GM23338 (cell line): ENCODE data around the gene ZNF784. TPM values are rescaled to one million over a fixed set of nuclear protein-coding genes. Genes with fewer than 3 reads are reported as not detected.

Experiments
- ATAC-seq: fragments of 200-7000 bp; cut with Tn5 transposase; 3 replicates; pipeline ENCODE4 v1.9.1; 2020
- DNase-seq: peaks from one replicate; pipeline ENCODE4 v3.0.0-alpha.2; 2015; ENCODE audit warnings: low spot score
- H2AFZ ChIP-seq: fragments of 200-600 bp; sonication (generic); 2 replicates; pipeline ENCODE4 v1.8.0; 2016; ENCODE audit warnings: antibody characterized with exemption, mild to moderate bottlenecking, moderate library complexity
- H3F3A ChIP-seq: fragments of 200-600 bp; sonication (generic); replicated peaks from 2 replicates; pipeline ENCODE4 v1.8.0; 2017; ENCODE audit warnings: antibody characterized with exemption, mixed run types, low read depth
- H3K27ac ChIP-seq: fragments of 200-600 bp; sonication (generic); 2 replicates; pipeline ENCODE4 v1.6.1; 2016; ENCODE audit warnings: low read depth
- H3K27me3 ChIP-seq: fragments of 200-600 bp; sonication (generic); 2 replicates; pipeline ENCODE4 v1.8.0; 2016; ENCODE audit warnings: mild to moderate bottlenecking, mixed run types, moderate library complexity; ENCODE audit not compliant: insufficient read depth
- H3K36me3 ChIP-seq: fragments of 200-600 bp; sonication (generic); 2 replicates; pipeline ENCODE4 v1.8.0; 2016; ENCODE audit warnings: mild to moderate bottlenecking; ENCODE audit not compliant: insufficient read depth
- H3K4me1 ChIP-seq: fragments of 200-600 bp; sonication (generic); 2 replicates; pipeline ENCODE4 v1.8.0; 2016; ENCODE audit warnings: mild to moderate bottlenecking, moderate library complexity; ENCODE audit not compliant: insufficient read depth
- H3K4me2 ChIP-seq: fragments of 200-600 bp; sonication (generic); 2 replicates; pipeline ENCODE4 v1.7.1; 2017; ENCODE audit warnings: mixed run types
- H3K4me3 ChIP-seq: fragments of 200-600 bp; sonication (generic); 2 replicates; pipeline ENCODE4 v1.6.1; 2016; ENCODE audit warnings: mixed run types
- H3K79me2 ChIP-seq: fragments of 200-600 bp; sonication (generic); replicated peaks from 2 replicates; pipeline ENCODE4 v1.8.0; 2017; ENCODE audit warnings: mild to moderate bottlenecking; ENCODE audit not compliant: insufficient read depth
- H3K9me2 ChIP-seq: fragments of 200-600 bp; sonication (generic); 2 replicates; pipeline ENCODE4 v1.8.0; 2017; ENCODE audit not compliant: insufficient read depth
- H4K20me1 ChIP-seq: fragments of 200-600 bp; sonication (generic); replicated peaks from 2 replicates; pipeline ENCODE4 v1.8.0; 2017; ENCODE audit warnings: mild to moderate bottlenecking; ENCODE audit not compliant: insufficient read depth
- H3K27ac Mint-ChIP-seq: 2 replicates; pipeline ENCODE4 v1.8.0; 2020; ENCODE audit warnings: inconsistent platforms, mild to moderate bottlenecking, moderate library complexity, mixed read lengths
- H3K27me3 Mint-ChIP-seq: 3 replicates; pipeline ENCODE4 v1.8.0; 2022; ENCODE audit warnings: low read depth, mild to moderate bottlenecking, moderate library complexity, mixed read lengths, inconsistent platforms; ENCODE audit not compliant: insufficient read depth, poor library complexity
- H3K36me3 Mint-ChIP-seq: 3 replicates; pipeline ENCODE4 v1.8.0; 2021; ENCODE audit warnings: low read depth, mild to moderate bottlenecking, inconsistent platforms, moderate library complexity, mixed read lengths
- H3K4me1 Mint-ChIP-seq: 3 replicates; pipeline ENCODE4 v1.8.0; 2020; ENCODE audit warnings: mild to moderate bottlenecking, inconsistent platforms, mixed read lengths
- H3K4me3 Mint-ChIP-seq: 3 replicates; pipeline ENCODE4 v1.8.0; 2021; ENCODE audit warnings: moderate library complexity, mild to moderate bottlenecking, inconsistent platforms, mixed read lengths
- H3K9me3 Mint-ChIP-seq: 3 replicates; pipeline ENCODE4 v1.8.0; 2020; ENCODE audit warnings: moderate library complexity, mild to moderate bottlenecking, inconsistent platforms, mixed read lengths
- CREB1 ChIP-seq: fragments of 250-450 bp; sonication (Bioruptor Pico); IDR thresholded peaks from 2 replicates; pipeline ENCODE4 v1.5.0; 2020; ENCODE audit warnings: low read depth, mild to moderate bottlenecking, moderate library complexity
- EZH2 ChIP-seq: fragments of 200-600 bp; sonication (generic); IDR thresholded peaks from one replicate; pipeline ENCODE4 v1.8.0; 2017; ENCODE audit warnings: antibody characterized with exemption, mild to moderate bottlenecking, low read depth; ENCODE audit not compliant: unreplicated experiment
- EZH2phosphoT487 ChIP-seq: fragments of 200-600 bp; sonication (generic); IDR thresholded peaks from one replicate; pipeline ENCODE4 v1.8.1; 2018; ENCODE audit warnings: antibody characterized with exemption; ENCODE audit not compliant: unreplicated experiment
- JUNB ChIP-seq: IDR thresholded peaks from one replicate; pipeline ENCODE4 v1.6.1; 2016; ENCODE audit warnings: antibody characterized with exemption; ENCODE audit not compliant: unreplicated experiment
- NANOG ChIP-seq: IDR thresholded peaks from 2 replicates; pipeline ENCODE4 v1.6.1; 2016; ENCODE audit warnings: antibody characterized with exemption, borderline replicate concordance
- POLR2AphosphoS5 ChIP-seq: IDR thresholded peaks from 2 replicates; pipeline ENCODE4 v1.6.1; 2016; ENCODE audit warnings: antibody characterized with exemption, low read depth
- STAT1 ChIP-seq: IDR thresholded peaks from one replicate; pipeline ENCODE4 v1.6.1; 2016; ENCODE audit warnings: antibody characterized with exemption; ENCODE audit not compliant: unreplicated experiment
- ZNF114 ChIP-seq: fragments of 250-450 bp; sonication (Bioruptor Pico); IDR thresholded peaks from 2 replicates; pipeline ENCODE4 v1.5.0; 2020; ENCODE audit warnings: mild to moderate bottlenecking, moderate library complexity
- ZNF331 ChIP-seq: fragments of 250-450 bp; sonication (Bioruptor Pico); IDR thresholded peaks from 2 replicates; pipeline ENCODE4 v1.5.0; 2020; ENCODE audit warnings: low read depth, mild to moderate bottlenecking, moderate library complexity
- polyA plus RNA-seq: library from polyadenylated mRNA; unstranded; fragments of >200 nt; fragmentation: Nextera tagmentation; extraction: Ambion mirVana; gene quantifications from 2 replicates; pipeline ENCODE4 v1.2.1, GENCODE V29; 2016
- total RNA-seq: library from RNA; depleted of rRNA; stranded (reverse); fragments of >200 nt; shearing (Covaris generic); gene quantifications from 2 replicates; pipeline ENCODE4 v1.2.3, GENCODE V29; 2014
- TF ChIP-seq, protein P1 (sequence below): IDR thresholded peaks from 2 replicates; pipeline ENCODE4 v1.6.1; 2016; ENCODE audit warnings: antibody characterized with exemption
- TF ChIP-seq, protein P2 (sequence below): IDR thresholded peaks from one replicate; pipeline ENCODE4 v1.6.1; 2018; ENCODE audit warnings: antibody characterized with exemption; ENCODE audit not compliant: unreplicated experiment
- TF ChIP-seq, protein P3 (sequence below): fragments of 250-450 bp; sonication (Bioruptor Pico); IDR thresholded peaks from 2 replicates; pipeline ENCODE4 v1.5.0; 2020; ENCODE audit warnings: mild to moderate bottlenecking, moderate library complexity
- TF ChIP-seq, protein P4 (sequence below), 2 experiments: fragments of 200-600 bp in 1 of 2; sonication (generic) in 1 of 2; conservative IDR thresholded peaks; 2 replicates each; pipeline versions ENCODE4 v1.5.1 to v1.6.1; 2016 to 2017; ENCODE audit warnings: antibody characterized with exemption in 2 of 2, low read depth in 2 of 2, mild to moderate bottlenecking in 2 of 2, moderate library complexity in 1 of 2

The ZNF784 gene
- total and polyA plus RNA-seq, 2 experiments from 2014 or later, result 1.5 to 6.7 TPM

- Histone ChIP-seq H3F3A (peaks cover 9% of the 10 kb centered on the region; the same call in 1 of the 2 replicates), H3K4me3 (no peak overlapping the region), H2AFZ (no peak overlapping the region), H4K20me1 (peaks cover 49% of the 10 kb centered on the region), H3K79me2 (peaks cover 94% of the 10 kb centered on the region), H3K27me3 (no peaks in the 10 kb centered on the region), H3K27ac (no peak overlapping the region), H3K4me1 (no peaks in the 10 kb centered on the region), H3K9me2 (no peaks in the 10 kb centered on the region), H3K4me2 (no peak overlapping the region), H3K36me3 (peaks cover 37% of the 10 kb centered on the region)
- Mint-ChIP-seq H3K27me3 (peaks cover 19% of the 10 kb centered on the region), H3K27ac (no peak overlapping the region), H3K36me3 (peaks cover 90% of the 10 kb centered on the region), H3K4me3 (no peak overlapping the region), H3K9me3 (peaks cover 5% of the 10 kb centered on the region; the same call in 2 of the 3 replicates), H3K4me1 (peaks cover 6% of the 10 kb centered on the region)
- TF ChIP-seq JUNB (no peak), STAT1 (no peak), EZH2 (no peak), POLR2AphosphoS5 (no peak), ZNF331 (CRISPR knock-in tag) (no peak), ZNF114 (CRISPR knock-in tag) (no peak), CREB1 (CRISPR knock-in tag) (no peak), NANOG (no peak), EZH2phosphoT487 (no peak)
- TF ChIP-seq, protein P1, sequence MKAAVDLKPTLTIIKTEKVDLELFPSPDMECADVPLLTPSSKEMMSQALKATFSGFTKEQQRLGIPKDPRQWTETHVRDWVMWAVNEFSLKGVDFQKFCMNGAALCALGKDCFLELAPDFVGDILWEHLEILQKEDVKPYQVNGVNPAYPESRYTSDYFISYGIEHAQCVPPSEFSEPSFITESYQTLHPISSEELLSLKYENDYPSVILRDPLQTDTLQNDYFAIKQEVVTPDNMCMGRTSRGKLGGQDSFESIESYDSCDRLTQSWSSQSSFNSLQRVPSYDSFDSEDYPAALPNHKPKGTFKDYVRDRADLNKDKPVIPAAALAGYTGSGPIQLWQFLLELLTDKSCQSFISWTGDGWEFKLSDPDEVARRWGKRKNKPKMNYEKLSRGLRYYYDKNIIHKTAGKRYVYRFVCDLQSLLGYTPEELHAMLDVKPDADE, result no peak
- TF ChIP-seq, protein P2, sequence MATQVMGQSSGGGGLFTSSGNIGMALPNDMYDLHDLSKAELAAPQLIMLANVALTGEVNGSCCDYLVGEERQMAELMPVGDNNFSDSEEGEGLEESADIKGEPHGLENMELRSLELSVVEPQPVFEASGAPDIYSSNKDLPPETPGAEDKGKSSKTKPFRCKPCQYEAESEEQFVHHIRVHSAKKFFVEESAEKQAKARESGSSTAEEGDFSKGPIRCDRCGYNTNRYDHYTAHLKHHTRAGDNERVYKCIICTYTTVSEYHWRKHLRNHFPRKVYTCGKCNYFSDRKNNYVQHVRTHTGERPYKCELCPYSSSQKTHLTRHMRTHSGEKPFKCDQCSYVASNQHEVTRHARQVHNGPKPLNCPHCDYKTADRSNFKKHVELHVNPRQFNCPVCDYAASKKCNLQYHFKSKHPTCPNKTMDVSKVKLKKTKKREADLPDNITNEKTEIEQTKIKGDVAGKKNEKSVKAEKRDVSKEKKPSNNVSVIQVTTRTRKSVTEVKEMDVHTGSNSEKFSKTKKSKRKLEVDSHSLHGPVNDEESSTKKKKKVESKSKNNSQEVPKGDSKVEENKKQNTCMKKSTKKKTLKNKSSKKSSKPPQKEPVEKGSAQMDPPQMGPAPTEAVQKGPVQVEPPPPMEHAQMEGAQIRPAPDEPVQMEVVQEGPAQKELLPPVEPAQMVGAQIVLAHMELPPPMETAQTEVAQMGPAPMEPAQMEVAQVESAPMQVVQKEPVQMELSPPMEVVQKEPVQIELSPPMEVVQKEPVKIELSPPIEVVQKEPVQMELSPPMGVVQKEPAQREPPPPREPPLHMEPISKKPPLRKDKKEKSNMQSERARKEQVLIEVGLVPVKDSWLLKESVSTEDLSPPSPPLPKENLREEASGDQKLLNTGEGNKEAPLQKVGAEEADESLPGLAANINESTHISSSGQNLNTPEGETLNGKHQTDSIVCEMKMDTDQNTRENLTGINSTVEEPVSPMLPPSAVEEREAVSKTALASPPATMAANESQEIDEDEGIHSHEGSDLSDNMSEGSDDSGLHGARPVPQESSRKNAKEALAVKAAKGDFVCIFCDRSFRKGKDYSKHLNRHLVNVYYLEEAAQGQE, result no peak
- TF ChIP-seq, protein P3, sequence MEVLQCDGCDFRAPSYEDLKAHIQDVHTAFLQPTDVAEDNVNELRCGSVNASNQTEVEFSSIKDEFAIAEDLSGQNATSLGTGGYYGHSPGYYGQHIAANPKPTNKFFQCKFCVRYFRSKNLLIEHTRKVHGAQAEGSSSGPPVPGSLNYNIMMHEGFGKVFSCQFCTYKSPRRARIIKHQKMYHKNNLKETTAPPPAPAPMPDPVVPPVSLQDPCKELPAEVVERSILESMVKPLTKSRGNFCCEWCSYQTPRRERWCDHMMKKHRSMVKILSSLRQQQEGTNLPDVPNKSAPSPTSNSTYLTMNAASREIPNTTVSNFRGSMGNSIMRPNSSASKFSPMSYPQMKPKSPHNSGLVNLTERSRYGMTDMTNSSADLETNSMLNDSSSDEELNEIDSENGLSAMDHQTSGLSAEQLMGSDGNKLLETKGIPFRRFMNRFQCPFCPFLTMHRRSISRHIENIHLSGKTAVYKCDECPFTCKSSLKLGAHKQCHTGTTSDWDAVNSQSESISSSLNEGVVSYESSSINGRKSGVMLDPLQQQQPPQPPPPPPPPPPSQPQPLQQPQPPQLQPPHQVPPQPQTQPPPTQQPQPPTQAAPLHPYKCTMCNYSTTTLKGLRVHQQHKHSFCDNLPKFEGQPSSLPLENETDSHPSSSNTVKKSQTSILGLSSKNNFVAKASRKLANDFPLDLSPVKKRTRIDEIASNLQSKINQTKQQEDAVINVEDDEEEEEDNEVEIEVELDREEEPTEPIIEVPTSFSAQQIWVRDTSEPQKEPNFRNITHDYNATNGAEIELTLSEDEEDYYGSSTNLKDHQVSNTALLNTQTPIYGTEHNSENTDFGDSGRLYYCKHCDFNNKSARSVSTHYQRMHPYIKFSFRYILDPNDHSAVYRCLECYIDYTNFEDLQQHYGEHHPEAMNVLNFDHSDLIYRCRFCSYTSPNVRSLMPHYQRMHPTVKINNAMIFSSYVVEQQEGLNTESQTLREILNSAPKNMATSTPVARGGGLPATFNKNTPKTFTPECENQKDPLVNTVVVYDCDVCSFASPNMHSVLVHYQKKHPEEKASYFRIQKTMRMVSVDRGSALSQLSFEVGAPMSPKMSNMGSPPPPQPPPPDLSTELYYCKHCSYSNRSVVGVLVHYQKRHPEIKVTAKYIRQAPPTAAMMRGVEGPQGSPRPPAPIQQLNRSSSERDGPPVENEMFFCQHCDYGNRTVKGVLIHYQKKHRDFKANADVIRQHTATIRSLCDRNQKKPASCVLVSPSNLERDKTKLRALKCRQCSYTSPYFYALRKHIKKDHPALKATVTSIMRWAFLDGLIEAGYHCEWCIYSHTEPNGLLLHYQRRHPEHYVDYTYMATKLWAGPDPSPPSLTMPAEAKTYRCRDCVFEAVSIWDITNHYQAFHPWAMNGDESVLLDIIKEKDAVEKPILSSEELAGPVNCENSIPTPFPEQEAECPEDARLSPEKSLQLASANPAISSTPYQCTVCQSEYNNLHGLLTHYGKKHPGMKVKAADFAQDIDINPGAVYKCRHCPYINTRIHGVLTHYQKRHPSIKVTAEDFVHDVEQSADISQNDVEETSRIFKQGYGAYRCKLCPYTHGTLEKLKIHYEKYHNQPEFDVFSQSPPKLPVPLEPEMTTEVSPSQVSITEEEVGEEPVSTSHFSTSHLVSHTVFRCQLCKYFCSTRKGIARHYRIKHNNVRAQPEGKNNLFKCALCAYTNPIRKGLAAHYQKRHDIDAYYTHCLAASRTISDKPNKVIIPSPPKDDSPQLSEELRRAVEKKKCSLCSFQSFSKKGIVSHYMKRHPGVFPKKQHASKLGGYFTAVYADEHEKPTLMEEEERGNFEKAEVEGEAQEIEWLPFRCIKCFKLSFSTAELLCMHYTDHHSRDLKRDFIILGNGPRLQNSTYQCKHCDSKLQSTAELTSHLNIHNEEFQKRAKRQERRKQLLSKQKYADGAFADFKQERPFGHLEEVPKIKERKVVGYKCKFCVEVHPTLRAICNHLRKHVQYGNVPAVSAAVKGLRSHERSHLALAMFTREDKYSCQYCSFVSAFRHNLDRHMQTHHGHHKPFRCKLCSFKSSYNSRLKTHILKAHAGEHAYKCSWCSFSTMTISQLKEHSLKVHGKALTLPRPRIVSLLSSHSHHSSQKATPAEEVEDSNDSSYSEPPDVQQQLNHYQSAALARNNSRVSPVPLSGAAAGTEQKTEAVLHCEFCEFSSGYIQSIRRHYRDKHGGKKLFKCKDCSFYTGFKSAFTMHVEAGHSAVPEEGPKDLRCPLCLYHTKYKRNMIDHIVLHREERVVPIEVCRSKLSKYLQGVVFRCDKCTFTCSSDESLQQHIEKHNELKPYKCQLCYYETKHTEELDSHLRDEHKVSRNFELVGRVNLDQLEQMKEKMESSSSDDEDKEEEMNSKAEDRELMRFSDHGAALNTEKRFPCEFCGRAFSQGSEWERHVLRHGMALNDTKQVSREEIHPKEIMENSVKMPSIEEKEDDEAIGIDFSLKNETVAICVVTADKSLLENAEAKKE, result no peak
- TF ChIP-seq, protein P4, sequence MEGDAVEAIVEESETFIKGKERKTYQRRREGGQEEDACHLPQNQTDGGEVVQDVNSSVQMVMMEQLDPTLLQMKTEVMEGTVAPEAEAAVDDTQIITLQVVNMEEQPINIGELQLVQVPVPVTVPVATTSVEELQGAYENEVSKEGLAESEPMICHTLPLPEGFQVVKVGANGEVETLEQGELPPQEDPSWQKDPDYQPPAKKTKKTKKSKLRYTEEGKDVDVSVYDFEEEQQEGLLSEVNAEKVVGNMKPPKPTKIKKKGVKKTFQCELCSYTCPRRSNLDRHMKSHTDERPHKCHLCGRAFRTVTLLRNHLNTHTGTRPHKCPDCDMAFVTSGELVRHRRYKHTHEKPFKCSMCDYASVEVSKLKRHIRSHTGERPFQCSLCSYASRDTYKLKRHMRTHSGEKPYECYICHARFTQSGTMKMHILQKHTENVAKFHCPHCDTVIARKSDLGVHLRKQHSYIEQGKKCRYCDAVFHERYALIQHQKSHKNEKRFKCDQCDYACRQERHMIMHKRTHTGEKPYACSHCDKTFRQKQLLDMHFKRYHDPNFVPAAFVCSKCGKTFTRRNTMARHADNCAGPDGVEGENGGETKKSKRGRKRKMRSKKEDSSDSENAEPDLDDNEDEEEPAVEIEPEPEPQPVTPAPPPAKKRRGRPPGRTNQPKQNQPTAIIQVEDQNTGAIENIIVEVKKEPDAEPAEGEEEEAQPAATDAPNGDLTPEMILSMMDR (conservative IDR thresholded peaks at IDR 0.05; ENCODE audit: low read depth in 2 of 2), result no peak
- DNase-seq (no peak), ATAC-seq (no peak)
These were observed 39.6 kb upstream of the ZNF784 start for GRCh38 chr19:55663846-55664536.
